PFSK-1 (cell line): Measurements from ENCODE around the gene MARCHF9.

Source experiments
- FOXP2 ChIP-seq: optimal IDR thresholded peaks from 2 replicates; pipeline ENCODE3; 2011; ENCODE audit warnings: borderline replicate concordance, control low read depth, inconsistent platforms; ENCODE audit not compliant: insufficient read depth; ENCODE audit errors: extremely low read length, extremely low read depth
- POLR2AphosphoS5 ChIP-seq: IDR thresholded peaks from 2 replicates; pipeline ENCODE4 v1.6.1; 2012; ENCODE audit warnings: low read depth, mild to moderate bottlenecking, control low read depth, low read length, moderate library complexity
- REST ChIP-seq, 2 experiments: IDR thresholded peaks; 2 replicates each; pipeline versions ENCODE4 v1.6.1 to v1.8.0; 2011 to 2012; ENCODE audit warnings: low read depth in 2 of 2, low read length in 2 of 2, control low read depth in 1 of 2, inconsistent platforms in 1 of 2, mild to moderate bottlenecking in 1 of 2, moderate library complexity in 1 of 2; ENCODE audit not compliant: insufficient read depth in 1 of 2
- SIN3A ChIP-seq: IDR thresholded peaks from 2 replicates; pipeline ENCODE4 v1.6.1; 2012; ENCODE audit warnings: mild to moderate bottlenecking, low read length, moderate library complexity, borderline replicate concordance; ENCODE audit not compliant: insufficient read depth
- TAF1 ChIP-seq: IDR thresholded peaks from 2 replicates; pipeline ENCODE4 v1.6.1; 2012; ENCODE audit warnings: low read length, control low read depth, borderline replicate concordance; ENCODE audit not compliant: insufficient read depth

Gene MARCHF9

GRCh38 chr12:57741413-57741789 is 13.5 kb upstream of the MARCHF9 start:
- TF ChIP-seq REST (IDR thresholded peaks at IDR 0.05; ENCODE audit: insufficient read depth in 1 of 2, low read depth in 2 of 2, low read length in 2 of 2) (no peak), TAF1 (no peak), POLR2AphosphoS5 (no peak), FOXP2 (no peak), SIN3A (no peak)

- no peak for TF ChIP-seq SIN3A
- no peak for TF ChIP-seq TAF1
- TF ChIP-seq REST (IDR thresholded peaks at IDR 0.05; ENCODE audit: insufficient read depth in 1 of 2, low read depth in 2 of 2, low read length in 2 of 2): no peak
- TF ChIP-seq FOXP2: no peak
- TF ChIP-seq POLR2AphosphoS5: no peak
Observed at GRCh38 chr12:57741844-57742738, 12.8 kb upstream of the MARCHF9 start.

- no peak for TF ChIP-seq SIN3A
- TF ChIP-seq REST (IDR thresholded peaks at IDR 0.05; ENCODE audit: insufficient read depth in 1 of 2, low read depth in 2 of 2, low read length in 2 of 2): no peak
- no peak for TF ChIP-seq TAF1
- no peak for TF ChIP-seq FOXP2
- TF ChIP-seq POLR2AphosphoS5: no peak
Observed at GRCh38 chr12:57743769-57744168, 11.1 kb upstream of the MARCHF9 start.

GRCh38 chr12:57744194-57744776 is 10.6 kb upstream of the MARCHF9 start:
- TF ChIP-seq REST (IDR thresholded peaks at IDR 0.05; ENCODE audit: insufficient read depth in 1 of 2, low read depth in 2 of 2, low read length in 2 of 2): no peak
- no peak for TF ChIP-seq SIN3A
- no peak for TF ChIP-seq POLR2AphosphoS5
- TF ChIP-seq FOXP2: no peak
- no peak for TF ChIP-seq TAF1
